IMR-90 (cell line): ENCODE data around the gene RAPGEF1. TPM values are rescaled to one million over a fixed set of nuclear protein-coding genes. Genes with fewer than 3 reads are reported as not detected.

Experiments used
- ATAC-seq: fragments of 200-7000 bp; cut with Tn5 transposase; 2 replicates; pipeline ENCODE4 v1.9.1; 2020; ENCODE audit warnings: low read depth, mild to moderate bottlenecking, moderate library complexity
- BruUV-seq: library from RNA; stranded (reverse); fragments of 400-500 nt; replicated peaks from 2 replicates; lab custom pipeline; 2021; lab: Mats Ljungman, UMichigan
- CTCF ChIA-PET: fragments of 300-600 bp; formaldehyde crosslinking; extraction: SDS; loops from one replicate; lab custom pipeline; 2021; ENCODE audit warnings: antibody characterized with exemption; lab: Yijun Ruan, JAX
- POLR2A ChIA-PET: fragments of 300-600 bp; sonication (Branson Sonifier 250); formaldehyde crosslinking; loops from one replicate; lab custom pipeline; 2022; ENCODE audit warnings: antibody characterized with exemption; ENCODE audit not compliant: unreplicated experiment; lab: Charles Lee
- DNase-seq: peaks from one replicate; pipeline ENCODE4 v3.0.0; 2013
- H2AFZ ChIP-seq: replicated peaks from 2 replicates; pipeline ENCODE3; 2013; ENCODE audit warnings: low read length, mild to moderate bottlenecking; ENCODE audit not compliant: poor library complexity
- H2AK5ac ChIP-seq: 2 replicates; pipeline ENCODE4 v1.6.1; 2013; ENCODE audit warnings: low read depth, low read length, inconsistent platforms
- H2AK9ac ChIP-seq: replicated peaks from 2 replicates; pipeline ENCODE3; 2013; ENCODE audit warnings: mild to moderate bottlenecking, low read depth, low read length, moderate library complexity; ENCODE audit not compliant: poor library complexity
- H2BK120ac ChIP-seq: 2 replicates; pipeline ENCODE4 v1.6.1; 2013; ENCODE audit warnings: low read depth, low read length, inconsistent platforms
- H2BK15ac ChIP-seq: 3 replicates; pipeline ENCODE4 v1.6.1; 2013; ENCODE audit warnings: low read depth, low read length, inconsistent platforms
- H2BK20ac ChIP-seq: 2 replicates; pipeline ENCODE4 v1.6.1; 2013; ENCODE audit warnings: low read depth, mild to moderate bottlenecking, inconsistent platforms, low read length, moderate library complexity
- H2BK5ac ChIP-seq: 2 replicates; pipeline ENCODE4 v1.6.1; 2013; ENCODE audit warnings: mild to moderate bottlenecking, low read depth, low read length, inconsistent platforms; ENCODE audit not compliant: poor library complexity, severe bottlenecking
- H3K14ac ChIP-seq: replicated peaks from 2 replicates; pipeline ENCODE4 v1.6.1; 2013; ENCODE audit warnings: low read depth, low read length, inconsistent platforms
- H3K18ac ChIP-seq: 2 replicates; pipeline ENCODE4 v1.6.1; 2013; ENCODE audit warnings: low read depth, low read length, control low read depth
- H3K23ac ChIP-seq: 2 replicates; pipeline ENCODE4 v1.6.1; 2013; ENCODE audit warnings: low read depth, low read length, inconsistent platforms
- H3K27ac ChIP-seq: 2 replicates; pipeline ENCODE4 v1.5.1; 2013; ENCODE audit warnings: mild to moderate bottlenecking, control low read depth, low read length; ENCODE audit not compliant: insufficient read depth
- H3K27me3 ChIP-seq: 2 replicates; pipeline ENCODE4 v1.6.1; 2013; ENCODE audit warnings: low read length; ENCODE audit not compliant: control insufficient read depth, insufficient read depth
- H3K36me3 ChIP-seq: 2 replicates; pipeline ENCODE4 v1.6.1; 2013; ENCODE audit warnings: low read length, mixed read lengths; ENCODE audit not compliant: control insufficient read depth, insufficient read depth
- H3K4ac ChIP-seq: 2 replicates; pipeline ENCODE4 v1.6.1; 2013; ENCODE audit warnings: low read depth, low read length, inconsistent platforms
- H3K4me1 ChIP-seq: 2 replicates; pipeline ENCODE4 v1.6.1; 2013; ENCODE audit warnings: low read length, mixed read lengths; ENCODE audit not compliant: control insufficient read depth, insufficient read depth
- H3K4me2 ChIP-seq: 2 replicates; pipeline ENCODE4 v1.6.1; 2013; ENCODE audit warnings: low read depth, mild to moderate bottlenecking, control low read depth, low read length, moderate library complexity
- H3K4me3 ChIP-seq: 2 replicates; pipeline ENCODE4 v1.5.1; 2013; ENCODE audit warnings: low read depth, mild to moderate bottlenecking, control low read depth, low read length, moderate library complexity; ENCODE audit not compliant: insufficient read depth
- H3K56ac ChIP-seq: 2 replicates; pipeline ENCODE4 v1.6.1; 2013; ENCODE audit warnings: low read length, inconsistent platforms; ENCODE audit not compliant: insufficient read depth; ENCODE audit errors: extremely low read depth
- H3K79me1 ChIP-seq, 2 experiments: 2 replicates each; pipeline ENCODE4 v1.6.1; 2013; ENCODE audit warnings: low read length in 2 of 2, inconsistent platforms in 1 of 2, low read depth in 1 of 2
- H3K9ac ChIP-seq: 2 replicates; pipeline ENCODE4 v1.6.1; 2013; ENCODE audit warnings: low read depth, low read length, control low read depth
- H3K9me1 ChIP-seq: 2 replicates; pipeline ENCODE4 v1.6.1; 2013; ENCODE audit warnings: low read length, inconsistent platforms; ENCODE audit not compliant: insufficient read depth
- H3K9me3 ChIP-seq: 2 replicates; pipeline ENCODE4 v1.6.1; 2013; ENCODE audit warnings: low read length; ENCODE audit not compliant: control insufficient read depth, insufficient read depth
- H4K20me1 ChIP-seq: 2 replicates; pipeline ENCODE4 v1.6.1; 2013; ENCODE audit warnings: low read length, inconsistent platforms; ENCODE audit not compliant: insufficient read depth
- H4K5ac ChIP-seq: 2 replicates; pipeline ENCODE4 v1.6.1; 2013; ENCODE audit warnings: mild to moderate bottlenecking, low read depth, low read length, control low read depth
- H4K8ac ChIP-seq, 2 experiments: 2 replicates each; pipeline ENCODE4 v1.6.1; 2013; ENCODE audit warnings: low read depth in 2 of 2, low read length in 2 of 2, control low read depth in 1 of 2, inconsistent platforms in 1 of 2
- H4K91ac ChIP-seq: 2 replicates; pipeline ENCODE4 v1.6.1; 2013; ENCODE audit warnings: low read depth, low read length, inconsistent platforms; ENCODE audit not compliant: insufficient read depth
- MAZ ChIP-seq: IDR thresholded peaks from 2 replicates; pipeline ENCODE4 v1.6.1; 2012; ENCODE audit warnings: low read depth, mild to moderate bottlenecking, low read length, improper control_type of control experiment, moderate library complexity, borderline replicate concordance
- SMC3 ChIP-seq: fragments of 150-350 bp; IDR thresholded peaks from 2 replicates; pipeline ENCODE4 v1.6.1; 2016; ENCODE audit warnings: low read depth, mild to moderate bottlenecking, antibody characterized with exemption, low read length, moderate library complexity
- WGBS, 2 experiments: methylation state at CpG; one replicate each; pipeline versions ENCODE4 v1.1.5 to v1.1.7; 2013; ENCODE audit warnings: missing lambda C conversion rate in 2 of 2; ENCODE audit not compliant: insufficient read length in 1 of 2; ENCODE audit errors: extremely low coverage in 2 of 2; 5-methylcytosine and 5-hydroxymethylcytosine counted together
- dilution Hi-C: fragments of 300-500 bp; cut with HindIII; formaldehyde crosslinking; loops from one replicate; pipeline ENCODE4 v1.14.3; 2018; ENCODE audit warnings: low sequenced_read_pairs; ENCODE audit not compliant: unreplicated experiment
- in situ Hi-C: fragments of 300-500 bp; cut with MboI; formaldehyde crosslinking; loops from 3 replicates; pipeline ENCODE4 v1.14.3; 2019; ENCODE audit warnings: low sequenced_read_pairs, inconsistent platforms, mixed read lengths
- intact Hi-C: fragments of 100-400 bp; cut with micrococcal nuclease; formaldehyde crosslinking; loops from 2 replicates; pipeline ENCODE4 v1.10.0; 2022
- polyA plus RNA-seq, 3 experiments: library from polyadenylated mRNA; depleted of rRNA; stranded (reverse); fragments of >200 nt; gene quantifications; 2 replicates each; pipeline ENCODE4 v1.2.3, GENCODE V29; 2012; ENCODE audit warnings: low replicate concordance in 1 of 3
- total RNA-seq: library from RNA; depleted of rRNA; stranded (reverse); fragments of >200 nt; gene quantifications from 2 replicates; pipeline ENCODE4 v1.2.3, GENCODE V29; 2012

RAPGEF1 gene
- total and polyA plus RNA-seq, 2 of the 4 experiments (the other 2 are of a cell fraction), result 13.1 to 22.3 TPM

GRCh38 chr9:131769361-131769760, 29.5 kb upstream of the RAPGEF1 start:
- H4K5ac ChIP-seq, result no peak overlapping the region
- no peaks in the 10 kb centered on the region for H3K36me3 ChIP-seq
- intact Hi-C loops (no loop called here), dilution Hi-C loops (no loop called here), in situ Hi-C loops (loop anchor here (10.0 kb wide), 1 partner anchor 395 kb away; the partner anchor contains the start of gene NTNG2)
- H3K18ac ChIP-seq, result no peak overlapping the region
- H4K20me1 ChIP-seq, result no peaks in the 10 kb centered on the region; the same call in 1 of the 2 replicates
- no peaks in the 10 kb centered on the region for H3K4me1 ChIP-seq
- H3K9me1 ChIP-seq, result no peaks in the 10 kb centered on the region
- H3K23ac ChIP-seq, result no peak overlapping the region
- ATAC-seq, result no peak
- H4K91ac ChIP-seq, result no peak overlapping the region
- no peak overlapping the region for H2BK120ac ChIP-seq
- H2BK15ac ChIP-seq, result no peak overlapping the region
- POLR2A ChIA-PET, result no interaction called here
- CTCF ChIA-PET, result interaction anchor here (0.8 kb wide), 1 partner anchor 467 kb away, joined by 3 read pairs; no protein-coding TSS in a partner anchor
- H3K79me1 ChIP-seq, result no peaks in the 10 kb centered on the region
- no TSS peak for BruUV-seq
- no peak overlapping the region for H2BK5ac ChIP-seq
- H3K9me3 ChIP-seq, result no peaks in the 10 kb centered on the region
- H2BK20ac ChIP-seq, result no peak overlapping the region
- no peak overlapping the region for H2AK5ac ChIP-seq
- no peak overlapping the region for H3K56ac ChIP-seq
- no peak overlapping the region for H3K4me3 ChIP-seq
- no peak overlapping the region for H3K27ac ChIP-seq
- H3K27me3 ChIP-seq, result peaks cover 45% of the 10 kb centered on the region
- TF ChIP-seq SMC3, result no peak
- no peak for TF ChIP-seq MAZ
- no peak overlapping the region for H2AK9ac ChIP-seq
- no peak overlapping the region for H3K4ac ChIP-seq
- WGBS, 2 experiments, result no CpG with 5 or more reads among the region's 3 CpGs
- H3K14ac ChIP-seq, result no peak overlapping the region
- no peak overlapping the region for H4K8ac ChIP-seq
- H3K4me2 ChIP-seq, result no peak overlapping the region
- DNase-seq, result no peak
- no peak overlapping the region for H3K9ac ChIP-seq
- no peak overlapping the region for H2AFZ ChIP-seq
